HG03469 (cell line): ENCODE results near the gene CUEDC1.
"Not testable (repeated sequence)": the region's sequence is repeated elsewhere in the genome, so short reads cannot be mapped to it uniquely, and the experiment has no call there.

Experiments
- ATAC-seq: cut with Tn5 transposase; IDR thresholded peaks from one replicate; pipeline ENCODE4 v1.9.1; 2021; ENCODE audit warnings: mild to moderate bottlenecking, moderate library complexity, moderate number of reproducible peaks; ENCODE audit not compliant: unreplicated experiment

The CUEDC1 gene

GRCh38 chr17:57958391-57958790 lies 3.2 kb upstream of the CUEDC1 start:
- not testable (repeated sequence) for ATAC-seq

DNA sequence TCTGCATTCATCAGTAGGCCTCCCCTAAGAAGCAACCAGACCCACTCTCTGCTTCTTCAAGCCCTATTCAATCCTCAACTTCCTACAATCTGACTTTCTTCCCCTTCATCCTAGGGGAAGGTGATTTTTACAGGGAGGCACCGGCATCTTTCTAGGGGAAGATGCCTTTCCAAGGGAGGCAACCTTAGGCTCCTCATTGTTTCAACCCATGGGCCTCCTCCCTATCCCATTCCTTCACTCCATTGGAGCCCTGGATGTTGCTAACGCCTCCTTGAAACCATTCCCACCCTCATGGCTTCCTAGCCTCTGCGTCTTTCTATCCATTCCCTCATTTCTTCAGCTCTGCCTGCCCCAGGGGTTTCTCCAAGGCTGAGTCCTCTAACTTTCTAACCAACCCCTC lies 2.7 kb upstream of the CUEDC1 start:
- ATAC-seq: no peak

DNA sequence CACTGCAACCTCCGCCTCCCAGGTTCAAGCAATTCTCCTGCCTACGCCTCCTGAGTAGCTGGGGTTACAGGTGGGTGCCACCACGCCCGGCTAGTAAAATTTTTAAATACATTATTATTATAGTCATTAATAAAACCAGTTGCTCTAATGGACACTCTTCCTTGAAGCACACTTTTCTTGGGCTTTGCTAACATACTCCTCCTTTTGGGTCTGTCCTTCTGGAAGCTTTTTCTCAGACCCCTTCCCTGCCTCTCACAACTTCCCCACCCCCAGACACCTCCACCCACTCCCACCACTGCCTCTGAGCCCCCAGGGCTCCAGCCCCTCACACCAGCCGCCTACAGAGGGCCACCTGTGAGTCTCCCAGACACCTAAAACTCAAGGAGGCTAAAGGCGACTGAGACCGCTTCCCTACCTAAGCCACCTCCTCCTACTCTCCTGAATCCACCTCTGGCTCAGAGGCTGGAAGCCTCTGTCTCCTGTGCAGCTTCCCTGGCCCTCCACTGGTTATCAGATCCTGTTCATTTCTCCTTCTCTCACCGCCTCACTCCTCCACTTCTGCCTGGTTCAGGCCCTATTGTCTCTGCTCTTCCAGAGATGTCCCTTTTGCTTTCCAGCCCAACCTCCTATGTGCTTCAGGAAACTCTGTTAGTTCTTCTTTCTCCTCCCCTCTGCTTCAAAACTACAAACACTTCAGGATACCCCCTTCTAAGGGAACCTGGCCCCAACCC lies 2.1 kb upstream of the CUEDC1 start:
- no peak for ATAC-seq

DNA sequence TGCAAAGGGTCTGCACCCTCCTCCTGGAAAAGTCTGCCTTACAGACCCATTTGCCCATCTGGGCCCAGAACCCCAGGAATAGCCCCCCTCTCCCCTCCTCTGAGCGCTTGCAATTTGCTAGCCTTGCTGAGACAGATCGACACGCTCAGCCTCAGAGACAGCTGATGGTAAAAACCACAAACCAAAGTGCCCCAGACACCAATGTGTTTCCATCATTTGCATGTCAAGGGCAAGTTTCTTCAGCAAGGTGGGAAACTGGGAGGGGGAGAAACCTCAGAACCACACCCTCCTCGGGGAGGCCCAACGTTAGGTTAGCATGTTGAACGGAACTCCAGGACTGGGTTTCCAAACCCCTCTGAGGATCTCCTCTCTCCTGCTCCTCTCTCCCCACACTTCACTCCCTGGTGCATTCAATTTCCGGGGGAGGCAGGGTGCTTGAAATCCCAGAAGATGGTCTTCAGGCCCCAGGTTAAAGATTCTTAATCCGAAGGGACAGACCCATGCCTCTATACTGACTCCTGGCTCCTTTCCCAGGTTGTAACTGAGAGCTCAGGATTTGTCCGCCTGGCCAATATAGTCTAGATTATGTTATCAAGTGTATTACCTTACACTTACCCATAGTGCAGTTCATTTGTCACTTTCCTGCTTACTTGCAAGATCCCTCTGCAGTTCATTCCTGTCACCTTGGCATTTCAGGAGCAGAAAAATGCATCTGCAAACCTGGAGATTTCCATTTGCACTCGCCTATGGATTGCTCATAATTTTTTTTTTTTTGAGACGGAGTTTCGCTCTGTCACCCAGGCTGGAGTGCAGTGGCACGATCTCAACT lies 1.3 kb upstream of the CUEDC1 start:
- no peak for ATAC-seq

DNA sequence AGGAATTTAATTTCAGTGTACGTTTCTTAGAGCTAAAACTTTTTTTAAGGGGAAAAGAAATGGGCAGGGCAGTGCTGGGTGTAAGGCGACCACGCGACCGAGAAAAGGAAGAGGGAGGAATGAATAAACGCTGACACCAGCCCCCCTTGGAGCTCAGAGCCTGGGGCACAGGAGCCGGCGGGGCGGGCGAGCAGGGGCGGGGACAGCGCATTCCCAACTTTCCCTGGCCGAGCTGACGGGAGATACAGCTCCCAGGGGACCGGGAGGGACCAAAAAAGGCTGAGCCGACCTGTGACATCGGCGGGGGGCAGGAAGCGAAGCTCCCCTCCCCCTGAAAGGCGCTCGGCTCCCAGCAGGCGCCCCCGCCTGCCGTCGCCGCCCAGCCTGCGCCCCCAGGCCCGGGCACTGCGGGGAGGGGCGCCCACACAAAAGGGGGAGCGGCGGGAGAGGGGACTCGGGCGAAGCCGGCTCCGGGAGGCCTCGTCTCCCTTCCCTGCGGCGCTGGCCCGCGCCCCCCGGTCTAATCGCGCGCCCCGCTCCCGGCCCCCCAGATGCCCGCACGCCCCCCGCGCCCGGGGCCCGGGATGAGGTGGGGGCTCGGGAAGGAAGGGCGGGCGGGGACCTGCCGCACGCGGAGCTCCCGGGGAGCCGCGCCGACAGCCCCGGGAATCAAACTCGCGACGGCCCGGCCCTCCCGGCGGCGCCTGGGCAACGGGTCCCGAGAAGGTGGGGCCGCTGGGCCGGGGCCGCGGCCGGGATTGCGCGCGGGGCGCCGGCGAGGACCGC lies 622 bp downstream of the CUEDC1 start:
- no peak for ATAC-seq

DNA sequence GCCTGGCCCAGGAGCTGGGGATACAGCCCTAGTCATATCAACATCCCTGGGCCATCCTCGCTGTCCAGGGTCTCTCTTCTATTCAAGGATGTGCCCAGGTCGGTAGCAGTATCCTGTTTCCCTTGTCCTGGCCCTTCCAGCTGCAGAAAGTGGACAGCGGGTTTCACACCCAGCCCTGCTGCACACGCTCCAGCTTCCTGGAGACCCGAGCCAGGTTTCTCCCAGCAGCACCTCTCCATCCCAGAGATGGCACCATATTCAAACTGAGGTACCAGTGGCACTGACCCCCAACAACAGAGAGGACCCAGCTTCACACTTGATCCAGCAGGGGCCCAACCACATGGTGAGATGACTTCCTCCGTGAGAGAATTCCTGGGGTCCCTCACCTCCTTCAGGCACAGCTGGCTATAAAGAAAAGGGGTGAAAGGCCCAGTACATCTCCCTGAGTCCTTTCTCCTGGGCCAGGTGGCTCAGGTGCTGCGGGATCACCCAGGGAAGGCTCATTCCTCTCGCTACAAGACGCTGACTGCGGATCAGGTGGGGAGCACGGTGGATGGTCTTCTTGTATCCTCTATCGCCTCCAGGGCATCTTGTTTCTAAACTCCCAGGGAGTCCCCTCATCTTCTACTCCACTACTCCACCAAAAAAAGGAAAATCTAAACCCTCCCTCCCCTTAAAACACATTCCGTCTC lies 1.4 kb downstream of the CUEDC1 start:
- no peak for ATAC-seq

DNA sequence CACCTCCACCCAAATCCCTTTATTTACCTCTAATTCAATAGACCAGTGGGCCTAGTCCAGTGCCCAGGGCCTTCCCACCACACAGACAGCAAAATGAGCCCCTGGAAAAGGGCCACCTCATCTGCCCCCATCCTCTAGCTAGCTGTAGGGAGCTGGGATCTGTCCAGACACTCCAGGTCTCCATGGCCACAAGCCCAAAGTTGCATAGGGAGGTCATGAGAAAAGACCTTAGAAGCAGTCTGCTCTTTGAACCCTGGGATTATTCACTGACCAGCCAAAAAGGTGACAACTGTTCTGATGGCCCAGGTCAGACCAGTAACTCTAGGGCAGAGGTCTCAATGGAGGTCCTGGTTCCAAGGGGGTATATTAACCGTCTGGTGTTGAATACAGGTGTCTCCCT lies 2.0 kb downstream of the CUEDC1 start:
- no peak for ATAC-seq

DNA sequence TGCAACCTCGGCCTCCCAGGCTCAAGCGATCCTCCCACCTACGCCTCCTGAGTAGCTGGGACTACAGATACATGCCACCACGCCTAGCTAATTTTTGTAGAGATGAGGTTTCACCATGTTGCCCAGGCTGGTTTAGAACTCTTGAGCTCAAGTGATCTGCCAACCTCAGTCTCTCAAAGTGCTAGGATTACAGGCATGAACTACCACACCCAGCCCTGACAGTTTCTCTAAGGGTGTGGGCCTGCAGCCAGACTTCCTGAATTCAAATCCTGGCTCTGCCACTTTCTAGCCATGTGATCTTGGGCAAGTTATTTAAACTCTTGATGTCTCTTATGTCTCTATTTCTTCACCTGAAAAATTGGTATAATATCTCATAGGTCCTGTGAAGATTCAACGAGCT lies 5.6 kb downstream of the CUEDC1 start:
- no peak for ATAC-seq

GRCh38 chr17:57948555-57949420 lies 6.4 kb downstream of the CUEDC1 start:
- no peak for ATAC-seq

DNA sequence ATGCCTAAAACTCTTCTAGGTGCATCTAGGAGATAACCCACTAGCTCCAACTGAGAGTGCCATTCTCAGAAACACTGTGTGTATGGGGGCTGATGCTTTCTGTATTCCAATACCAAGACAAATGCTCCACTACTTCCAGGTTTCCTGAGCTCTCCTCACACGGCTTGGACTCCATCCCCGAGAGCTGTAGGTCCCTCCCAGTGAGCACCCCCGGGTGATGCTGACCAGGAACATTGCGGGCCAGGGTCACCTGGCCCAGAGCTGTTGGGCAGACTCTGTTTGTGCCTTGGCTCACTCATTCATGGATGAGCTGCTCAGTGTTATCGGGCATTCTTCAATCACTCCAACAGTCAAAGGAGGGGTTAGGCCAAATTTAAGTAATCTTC lies 7.0 kb downstream of the CUEDC1 start:
- no peak for ATAC-seq

DNA sequence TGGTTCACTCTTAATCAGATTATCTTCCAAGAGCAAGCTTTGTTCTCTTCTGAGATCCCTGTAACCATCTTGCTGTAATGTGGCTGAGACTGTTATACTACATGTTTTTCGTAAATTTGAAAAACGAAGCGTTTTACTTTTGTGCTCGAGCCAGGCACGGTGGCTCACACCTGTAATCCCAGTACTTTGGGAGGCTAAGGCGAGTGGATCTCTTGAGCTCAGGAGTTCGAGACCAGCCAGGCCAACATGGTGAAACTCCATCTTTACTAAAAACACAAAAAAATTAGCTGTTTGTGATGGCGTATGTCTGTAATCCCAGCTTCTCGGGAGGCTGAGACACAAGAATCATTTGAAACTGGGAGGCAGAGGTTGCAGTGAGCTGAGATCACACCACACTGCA lies 7.8 kb downstream of the CUEDC1 start:
- ATAC-seq: no peak

GRCh38 chr17:57946798-57947358 lies 8.3 kb downstream of the CUEDC1 start:
- ATAC-seq: peak; percentile 80

DNA sequence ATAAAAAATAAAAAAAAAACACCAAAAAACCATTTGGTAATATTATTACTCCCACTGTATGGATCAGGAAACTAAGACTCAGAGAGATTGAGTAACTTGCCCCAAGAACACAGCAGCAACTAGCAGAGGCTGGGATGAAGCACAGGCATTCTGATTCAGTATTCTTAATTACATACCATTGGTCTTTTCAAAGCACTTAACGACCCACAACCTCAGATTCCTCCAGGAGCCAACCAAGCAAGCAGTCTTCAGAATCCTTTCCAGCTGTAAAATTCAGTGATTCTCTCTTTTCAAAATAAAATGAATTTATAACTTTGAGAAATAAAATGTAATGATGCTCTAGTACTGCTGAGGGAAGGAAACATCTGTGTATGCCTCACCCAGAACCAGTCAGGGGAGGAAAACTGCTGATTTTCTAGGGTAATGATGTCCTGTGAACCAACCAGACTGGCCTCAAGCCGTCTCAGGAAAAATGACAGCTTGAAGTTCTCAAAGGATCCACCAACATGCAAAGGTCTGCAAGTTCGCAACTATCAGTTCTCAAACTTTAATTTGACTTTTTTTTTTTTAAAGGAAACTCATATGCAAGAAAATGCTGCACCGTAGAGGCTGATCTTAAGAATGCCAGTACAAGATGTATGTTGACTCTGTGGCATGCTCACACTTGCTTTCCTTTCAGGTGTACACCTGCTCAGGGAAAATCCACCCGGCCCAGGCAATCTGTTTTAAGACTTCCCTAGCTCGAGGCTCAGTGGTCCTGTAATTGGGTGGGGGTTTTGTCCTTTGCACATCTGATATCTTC lies 9.0 kb downstream of the CUEDC1 start:
- no peak for ATAC-seq

- no peak for ATAC-seq
Observed at GRCh38 chr17:57944908-57945307, 10.3 kb downstream of the CUEDC1 start.

- ATAC-seq: no peak
Observed at GRCh38 chr17:57943645-57944044, 11.6 kb downstream of the CUEDC1 start.

- no peak for ATAC-seq
Observed at GRCh38 chr17:57943140-57943539, 12.1 kb downstream of the CUEDC1 start.

DNA sequence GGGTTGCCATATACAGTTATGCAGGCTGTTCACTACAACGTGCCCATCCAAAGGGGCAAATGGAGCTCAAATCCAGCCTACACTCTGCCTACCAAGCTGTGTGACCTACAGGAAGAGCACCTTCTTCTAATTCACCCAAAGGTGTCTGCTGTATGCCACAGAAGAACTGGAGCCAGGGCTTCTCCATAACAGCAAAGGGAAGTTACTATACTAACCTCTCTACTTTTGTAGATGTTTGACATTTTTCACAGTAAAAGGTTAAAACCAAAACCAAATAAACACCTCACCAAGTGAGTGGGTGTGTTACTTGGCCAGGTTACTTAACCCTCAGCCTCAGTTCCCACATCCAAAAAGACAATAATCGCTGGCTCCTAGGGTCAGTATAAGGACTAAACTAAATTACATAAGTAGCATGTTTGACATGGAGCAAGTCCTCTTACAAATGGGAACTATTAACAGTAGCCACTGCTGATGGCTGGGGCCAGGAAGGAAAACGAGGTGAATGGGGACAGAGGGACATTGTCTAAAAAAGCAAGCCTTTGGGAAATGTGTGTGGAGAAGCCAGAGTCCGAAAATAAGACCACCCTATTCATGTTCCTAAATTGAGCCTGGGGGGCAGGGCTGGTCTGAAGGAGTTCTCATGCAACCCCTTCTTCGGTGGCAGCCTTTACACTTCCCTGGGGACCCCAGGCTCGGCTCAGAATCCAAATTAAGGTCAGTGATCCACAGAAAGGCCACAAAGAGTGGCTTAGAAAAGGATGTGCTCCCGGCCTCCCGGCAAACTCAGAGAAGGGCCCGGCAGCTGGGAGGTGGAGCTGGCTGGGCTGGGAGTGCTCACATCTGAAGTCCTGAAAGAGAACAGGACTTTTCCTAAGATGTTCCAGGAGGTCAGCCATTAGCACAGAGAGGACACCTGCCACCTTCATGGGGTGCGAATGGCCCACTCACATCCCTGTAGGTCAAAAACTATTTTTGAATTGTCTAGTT lies 13.5 kb downstream of the CUEDC1 start:
- ATAC-seq: no peak
